Measurements from ENCODE around the gene TTBK2.
A peak's percentile ranks its signal among the peaks of the same experiment; 100 is the strongest.

The TTBK2 gene

GRCh38 chr15:42749266-42749665 is 171.3 kb downstream of the TTBK2 start:
- no peak overlapping the region for H3K4me3 ChIP-seq (ENCODE audit: low read depth, low read length)
- ChIA-PET POLR2A (no interaction called here), CTCF (interaction anchor here (1.0 to 3.1 kb wide), 2 partner anchors 10 to 177 kb away, joined by 3 to 10 read pairs; no protein-coding TSS in a partner anchor)
- DNase-seq (ENCODE audit: low read depth, low spot score), result no peak
- no peak for TF ChIP-seq CTCF (IDR thresholded peaks at IDR 0.05; ENCODE audit: insufficient read depth, low read length, missing control alignments)

GRCh38 chr15:42744195-42744594 is 176.4 kb downstream of the TTBK2 start:
- no peak for TF ChIP-seq CTCF (IDR thresholded peaks at IDR 0.05; ENCODE audit: insufficient read depth, low read length, missing control alignments)
- ChIA-PET CTCF (interaction anchor here (1.3 kb wide), 2 partner anchors 11 to 182 kb away, joined by 3 to 6 read pairs; no protein-coding TSS in a partner anchor), POLR2A (no interaction called here)
- H3K4me3 ChIP-seq (ENCODE audit: low read depth, low read length), result no peak overlapping the region
- DNase-seq (ENCODE audit: low read depth, low spot score), result no peak

- POLR2A ChIA-PET, result no interaction called here
- CTCF ChIA-PET, result interaction anchor here (1.2 kb wide), 1 partner anchor 185 kb away, joined by 5 read pairs; no protein-coding TSS in a partner anchor
- DNase-seq (ENCODE audit: low read depth, low spot score), result no peak
- no peak overlapping the region for H3K4me3 ChIP-seq (ENCODE audit: low read depth, low read length)
- TF ChIP-seq CTCF (IDR thresholded peaks at IDR 0.05; ENCODE audit: insufficient read depth, low read length, missing control alignments), result no peak
Measured at GRCh38 chr15:42742149-42742548, 178.4 kb downstream of the TTBK2 start.

- ChIA-PET CTCF (interaction anchor here (1.2 kb wide), 1 partner anchor 185 kb away, joined by 5 read pairs; no protein-coding TSS in a partner anchor), POLR2A (no interaction called here)
- no peak overlapping the region for H3K4me3 ChIP-seq (ENCODE audit: low read depth, low read length)
- no peak for DNase-seq (ENCODE audit: low read depth, low spot score)
- TF ChIP-seq CTCF (IDR thresholded peaks at IDR 0.05; ENCODE audit: insufficient read depth, low read length, missing control alignments), result no peak
Measured at GRCh38 chr15:42741710-42742109, 178.9 kb downstream of the TTBK2 start.

- peak overlapping the region; percentile 62 for H3K4me3 ChIP-seq (ENCODE audit: low read depth, low read length)
- no peak for DNase-seq (ENCODE audit: low read depth, low spot score)
- ChIA-PET POLR2A (interaction anchor here (0.6 kb wide), 1 partner anchor 27 kb away, joined by 3 read pairs; no protein-coding TSS in a partner anchor), CTCF (interaction anchor here (1.3 to 4.6 kb wide), 7 partner anchors 12 to 214 kb away, joined by 3 to 27 read pairs (median 5); no protein-coding TSS in a partner anchor)
- TF ChIP-seq CTCF (IDR thresholded peaks at IDR 0.05; ENCODE audit: insufficient read depth, low read length, missing control alignments), result no peak
Measured at GRCh38 chr15:42737529-42738328, 182.8 kb downstream of the TTBK2 start.

- TF ChIP-seq CTCF (IDR thresholded peaks at IDR 0.05; ENCODE audit: insufficient read depth, low read length, missing control alignments), result no peak
- POLR2A ChIA-PET, result interaction anchor here (0.6 kb wide), 1 partner anchor 26 kb away, joined by 3 read pairs; no protein-coding TSS in a partner anchor
- H3K4me3 ChIP-seq (ENCODE audit: low read depth, low read length), result peak within 1 kb of the TSS; percentile 92
- DNase-seq (ENCODE audit: low read depth, low spot score), result no peak
- CTCF ChIA-PET, result interaction anchor here (1.3 to 4.6 kb wide), 6 partner anchors 14 to 196 kb away, joined by 3 to 27 read pairs (median 6); no protein-coding TSS in a partner anchor
Measured at GRCh38 chr15:42736793-42737528, 183.6 kb downstream of the TTBK2 start, which contains the start of gene CDAN1. TSS of gene CDAN1 (minus strand) at chr15:42737128. CDS start at chr15:42737102, 26 bp downstream.

Measured in AG04449 (cell line).